Mesothelial cell of epicardium (in vitro differentiated cells): Measurements from ENCODE around the gene ADGRG2. TPM values are rescaled to one million over a fixed set of nuclear protein-coding genes. Genes with fewer than 3 reads are reported as not detected.
A peak's percentile ranks its signal among the peaks of the same experiment; 100 is the strongest.
"Not testable (repeated sequence)": the region's sequence is repeated elsewhere in the genome, so short reads cannot be mapped to it uniquely, and the experiment has no call there.

Source experiments
- DNase-seq, 2 experiments: peaks; one replicate each; pipeline ENCODE4 v3.0.0; 2021; ENCODE audit warnings: low spot score in 2 of 2; ENCODE audit not compliant: unreplicated experiment in 2 of 2
- H3K27ac Mint-ChIP-seq: 2 replicates; pipeline ENCODE4 v1.8.0; 2021; ENCODE audit warnings: mixed read lengths
- H3K27me3 Mint-ChIP-seq: 2 replicates; pipeline ENCODE4 v1.8.0; 2021; ENCODE audit warnings: low read depth, mixed read lengths
- H3K36me3 Mint-ChIP-seq: 2 replicates; pipeline ENCODE4 v1.8.0; 2021; ENCODE audit warnings: mixed read lengths
- H3K4me1 Mint-ChIP-seq: 2 replicates; pipeline ENCODE4 v1.8.0; 2021; ENCODE audit warnings: mixed read lengths
- H3K4me3 Mint-ChIP-seq: 2 replicates; pipeline ENCODE4 v1.8.0; 2021; ENCODE audit warnings: mild to moderate bottlenecking, moderate library complexity, mixed read lengths
- H3K9me3 Mint-ChIP-seq: 2 replicates; pipeline ENCODE4 v1.8.0; 2021; ENCODE audit warnings: mixed read lengths
- total RNA-seq: library from RNA; stranded (reverse); gene quantifications from 3 replicates; pipeline ENCODE4 v1.2.1, GENCODE V29; 2021
- TF ChIP-seq, protein P1 (sequence below): fragments of 200-600 bp; sonication (generic); IDR thresholded peaks from one replicate; pipeline ENCODE4 v1.5.0; 2021; ENCODE audit warnings: antibody characterized with exemption; ENCODE audit not compliant: unreplicated experiment

The ADGRG2 gene
- total RNA-seq, 1 donor from 2014 or later: 0.98 TPM

DNA sequence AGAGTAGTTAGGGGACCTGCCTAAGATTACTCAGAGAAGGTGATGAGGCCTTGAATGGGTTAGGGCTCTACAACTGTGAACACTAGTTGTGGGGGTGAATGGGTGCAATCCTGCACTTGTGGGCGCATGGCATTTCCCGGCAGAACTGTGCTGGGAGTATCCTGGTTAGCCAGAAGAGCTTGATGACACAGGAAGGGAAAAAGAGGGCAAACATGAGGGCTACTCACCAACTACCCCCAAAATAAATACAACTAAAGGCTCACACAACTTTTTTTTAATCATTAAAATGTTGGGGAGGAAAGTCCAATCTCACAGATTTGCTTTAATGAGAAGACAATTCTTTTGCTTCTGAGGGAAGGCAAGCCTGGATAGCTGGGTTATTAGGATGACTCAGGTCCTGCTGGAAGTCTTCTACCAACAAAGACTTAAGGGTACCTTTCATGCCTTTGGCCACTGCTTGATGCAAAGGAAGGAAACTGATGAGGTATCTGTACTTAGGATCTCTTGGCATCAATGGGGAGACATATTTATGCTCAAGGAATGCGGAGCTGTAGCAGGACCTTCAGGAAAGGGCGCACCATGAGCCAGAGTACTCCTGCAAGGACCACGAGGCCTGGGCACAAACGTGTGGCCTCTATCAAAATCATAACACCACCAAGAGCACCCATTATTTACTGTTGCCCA is 141.0 kb downstream of the ADGRG2 start:
- no peak for DNase-seq
- H3K27me3 Mint-ChIP-seq: no peaks in the 10 kb centered on the region
- H3K4me1 Mint-ChIP-seq: peaks cover 6% of the 10 kb centered on the region
- H3K9me3 Mint-ChIP-seq: peaks cover 13% of the 10 kb centered on the region
- TF ChIP-seq, protein P1, sequence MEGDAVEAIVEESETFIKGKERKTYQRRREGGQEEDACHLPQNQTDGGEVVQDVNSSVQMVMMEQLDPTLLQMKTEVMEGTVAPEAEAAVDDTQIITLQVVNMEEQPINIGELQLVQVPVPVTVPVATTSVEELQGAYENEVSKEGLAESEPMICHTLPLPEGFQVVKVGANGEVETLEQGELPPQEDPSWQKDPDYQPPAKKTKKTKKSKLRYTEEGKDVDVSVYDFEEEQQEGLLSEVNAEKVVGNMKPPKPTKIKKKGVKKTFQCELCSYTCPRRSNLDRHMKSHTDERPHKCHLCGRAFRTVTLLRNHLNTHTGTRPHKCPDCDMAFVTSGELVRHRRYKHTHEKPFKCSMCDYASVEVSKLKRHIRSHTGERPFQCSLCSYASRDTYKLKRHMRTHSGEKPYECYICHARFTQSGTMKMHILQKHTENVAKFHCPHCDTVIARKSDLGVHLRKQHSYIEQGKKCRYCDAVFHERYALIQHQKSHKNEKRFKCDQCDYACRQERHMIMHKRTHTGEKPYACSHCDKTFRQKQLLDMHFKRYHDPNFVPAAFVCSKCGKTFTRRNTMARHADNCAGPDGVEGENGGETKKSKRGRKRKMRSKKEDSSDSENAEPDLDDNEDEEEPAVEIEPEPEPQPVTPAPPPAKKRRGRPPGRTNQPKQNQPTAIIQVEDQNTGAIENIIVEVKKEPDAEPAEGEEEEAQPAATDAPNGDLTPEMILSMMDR: no peak
- peaks cover 1% of the 10 kb centered on the region for H3K36me3 Mint-ChIP-seq
- H3K4me3 Mint-ChIP-seq: no peak overlapping the region
- H3K27ac Mint-ChIP-seq: no peak overlapping the region

DNA sequence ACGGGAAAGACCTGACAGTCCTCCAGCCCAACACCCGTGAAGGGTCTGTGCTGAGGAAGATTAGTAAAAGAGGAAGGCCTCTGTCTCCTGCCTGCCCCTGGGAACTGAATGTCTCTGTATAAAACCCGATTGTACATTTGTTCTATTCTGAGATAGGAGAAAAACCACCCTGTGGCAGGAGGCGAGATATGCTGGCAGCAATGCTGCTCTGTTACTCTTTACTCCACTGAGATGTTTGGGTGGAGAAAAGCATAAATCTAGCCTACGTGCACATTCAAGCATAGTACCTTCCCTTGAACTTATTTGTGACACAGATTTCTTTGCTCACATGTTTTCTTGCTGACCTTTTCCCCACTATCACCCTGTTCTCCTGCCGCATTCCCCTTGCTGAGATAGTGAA is 142.0 kb downstream of the ADGRG2 start:
- not testable (repeated sequence) for H3K4me3 Mint-ChIP-seq, DNase-seq, H3K27me3 Mint-ChIP-seq, H3K27ac Mint-ChIP-seq, H3K36me3 Mint-ChIP-seq, H3K4me1 Mint-ChIP-seq
- peaks cover 16% of the 10 kb centered on the region for H3K9me3 Mint-ChIP-seq

DNA sequence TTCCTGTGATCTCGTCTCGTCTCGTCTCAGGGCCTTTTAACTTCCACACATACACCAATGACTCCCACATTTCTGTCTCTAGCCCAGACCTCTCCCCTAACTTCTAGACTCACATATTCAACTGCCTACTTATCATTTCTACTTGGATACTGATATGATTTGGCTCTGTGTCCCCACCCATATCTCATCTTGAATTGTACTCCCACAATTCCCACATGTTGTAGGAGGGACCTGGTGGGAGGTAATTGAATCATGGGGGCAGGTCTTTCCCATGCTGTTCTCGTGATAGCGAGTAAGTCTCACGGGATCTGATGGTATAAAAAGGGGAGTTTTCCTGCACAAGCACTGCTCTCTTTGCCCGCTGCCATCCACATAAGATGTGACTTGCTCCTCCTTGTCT is 147.3 kb downstream of the ADGRG2 start:
- TF ChIP-seq, protein P1: no peak
- no peak overlapping the region for H3K4me3 Mint-ChIP-seq
- peaks cover 11% of the 10 kb centered on the region for H3K36me3 Mint-ChIP-seq
- DNase-seq: no peak
- H3K27me3 Mint-ChIP-seq: no peaks in the 10 kb centered on the region
- H3K9me3 Mint-ChIP-seq: peaks cover 46% of the 10 kb centered on the region
- peaks cover 16% of the 10 kb centered on the region for H3K4me1 Mint-ChIP-seq
- H3K27ac Mint-ChIP-seq: peak overlapping the region; percentile 14

DNA sequence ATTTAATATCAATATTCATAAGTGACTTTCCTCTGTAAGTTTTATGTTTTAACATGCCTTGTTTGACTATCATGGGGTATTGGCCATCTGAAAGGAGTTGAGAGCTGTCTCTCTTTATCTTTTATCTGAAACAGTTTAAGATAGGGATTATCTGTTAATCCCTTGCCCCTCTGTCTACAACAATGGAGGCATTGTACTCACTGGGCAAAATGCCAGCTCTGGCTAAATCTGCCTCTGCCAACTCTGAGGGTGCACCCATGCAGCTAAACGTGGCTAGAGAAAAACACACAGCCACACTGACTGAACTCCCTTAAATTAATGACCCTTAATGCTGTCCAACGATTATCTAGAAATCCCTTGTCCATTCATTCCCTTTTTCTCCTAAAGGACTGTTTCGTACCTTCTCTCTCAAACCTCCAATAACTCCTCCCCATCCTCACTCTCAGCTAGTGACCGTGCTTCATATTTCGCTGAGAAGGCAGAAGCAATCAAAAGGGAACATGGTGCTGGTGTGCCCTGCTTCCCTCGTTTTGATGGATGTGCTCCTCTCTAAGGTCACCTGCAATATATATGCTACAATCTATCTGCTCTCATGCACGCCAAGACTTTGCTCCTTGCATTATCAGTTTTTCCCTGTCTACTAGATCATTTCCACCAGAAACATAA is 148.6 kb downstream of the ADGRG2 start:
- Mint-ChIP-seq H3K9me3 (peaks cover 46% of the 10 kb centered on the region), H3K27ac (peak overlapping the region; percentile 5), H3K4me1 (peaks cover 16% of the 10 kb centered on the region), H3K27me3 (no peaks in the 10 kb centered on the region), H3K36me3 (peaks cover 11% of the 10 kb centered on the region), H3K4me3 (no peak overlapping the region)
- DNase-seq: no peak
- TF ChIP-seq, protein P1: no peak

DNA sequence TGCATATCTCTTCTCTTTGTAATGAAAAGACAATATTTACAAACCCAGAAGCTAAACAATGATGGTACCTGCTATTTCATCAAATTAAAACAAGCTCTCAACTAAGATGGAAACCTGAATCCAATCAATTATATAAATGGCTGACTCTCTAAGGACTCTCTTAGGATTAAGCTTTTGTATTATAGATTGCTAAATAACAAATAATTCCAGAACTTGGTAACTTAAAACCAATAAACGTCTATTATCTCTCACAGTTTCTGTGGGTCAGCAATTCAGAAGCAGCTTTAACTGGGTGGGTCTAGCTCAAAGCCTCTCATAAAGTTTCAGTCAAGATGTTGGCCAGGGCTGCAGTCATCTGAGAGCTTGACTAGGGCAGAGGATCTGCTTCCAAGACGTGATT is 150.8 kb downstream of the ADGRG2 start:
- Mint-ChIP-seq H3K9me3 (peaks cover 46% of the 10 kb centered on the region), H3K4me1 (peaks cover 22% of the 10 kb centered on the region), H3K27ac (no peak overlapping the region), H3K4me3 (no peak overlapping the region), H3K36me3 (peaks cover 11% of the 10 kb centered on the region), H3K27me3 (no peaks in the 10 kb centered on the region)
- TF ChIP-seq, protein P1: no peak
- no peak for DNase-seq

DNA sequence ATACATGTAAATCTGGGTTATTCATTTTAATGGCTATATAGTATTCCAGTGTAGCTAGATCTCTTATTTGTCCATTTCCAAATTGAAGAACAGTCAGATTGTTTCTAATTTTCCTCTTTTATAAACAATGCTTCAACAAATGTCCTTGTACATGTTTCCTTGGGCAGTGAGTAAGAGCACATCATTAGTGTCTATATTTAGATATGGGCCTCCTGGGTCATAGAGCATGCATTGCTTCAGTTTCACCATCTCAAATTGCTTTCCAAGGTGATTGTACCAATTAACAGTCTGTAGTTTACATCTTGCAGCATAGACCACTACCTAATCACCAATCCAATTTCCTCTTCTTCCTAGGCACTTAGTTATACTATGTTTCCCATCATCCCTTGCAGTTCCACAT is 151.8 kb downstream of the ADGRG2 start:
- no peak for DNase-seq
- H3K27me3 Mint-ChIP-seq: no peaks in the 10 kb centered on the region
- peaks cover 25% of the 10 kb centered on the region for H3K4me1 Mint-ChIP-seq
- TF ChIP-seq, protein P1: no peak
- no peak overlapping the region for H3K27ac Mint-ChIP-seq
- peaks cover 43% of the 10 kb centered on the region for H3K9me3 Mint-ChIP-seq
- H3K4me3 Mint-ChIP-seq: no peak overlapping the region
- H3K36me3 Mint-ChIP-seq: peaks cover 11% of the 10 kb centered on the region
